HFFc6 (cell line): ENCODE results near the gene CLDN3. TPM values are rescaled to one million over a fixed set of nuclear protein-coding genes. Genes with fewer than 3 reads are reported as not detected.

Source experiments
- DNase-seq: peaks from one replicate; pipeline ENCODE4 v3.0.0-alpha.2; 2018
- H3K27ac Mint-ChIP-seq: 2 replicates; pipeline ENCODE4 v1.8.0; 2020; ENCODE audit warnings: mild to moderate bottlenecking, mixed read lengths
- H3K27me3 Mint-ChIP-seq: 2 replicates; pipeline ENCODE4 v1.8.0; 2021; ENCODE audit warnings: mild to moderate bottlenecking, moderate library complexity, mixed read lengths; ENCODE audit not compliant: insufficient read depth
- H3K36me3 Mint-ChIP-seq: 2 replicates; pipeline ENCODE4 v1.8.0; 2021; ENCODE audit warnings: low read depth, mixed read lengths
- H3K4me1 Mint-ChIP-seq: 2 replicates; pipeline ENCODE4 v1.8.0; 2020; ENCODE audit warnings: low read depth, mixed read lengths
- H3K4me3 Mint-ChIP-seq: 2 replicates; pipeline ENCODE4 v1.8.0; 2020; ENCODE audit warnings: mild to moderate bottlenecking, moderate library complexity, mixed read lengths
- H3K9me3 Mint-ChIP-seq: 2 replicates; pipeline ENCODE4 v1.8.0; 2020; ENCODE audit warnings: mild to moderate bottlenecking, mixed read lengths
- CTCF ChIP-seq: fragments of 200-600 bp; sonication (generic); IDR thresholded peaks from 2 replicates; pipeline ENCODE4 v1.5.0; 2021; ENCODE audit warnings: antibody characterized with exemption, mild to moderate bottlenecking
- total RNA-seq, 6 experiments: library from RNA; stranded (reverse); fragmentation: NEBNext Ultra II Directional; extraction: Animal tissue kit (Norgen Biotek cat#: 25700); gene quantifications; 2 replicates in 1 of 6; 3 replicates in 5 of 6; pipeline ENCODE4 v1.2.3, GENCODE V29; 2021

CLDN3 gene
- total RNA-seq, 6 experiments from 2014 or later: not detected

- Mint-ChIP-seq H3K36me3 (no peaks in the 10 kb centered on the region), H3K27ac (no peak overlapping the region), H3K27me3 (peaks cover 5% of the 10 kb centered on the region), H3K4me3 (no peak overlapping the region), H3K4me1 (no peaks in the 10 kb centered on the region), H3K9me3 (no peaks in the 10 kb centered on the region)
- DNase-seq: no peak
- no peak for TF ChIP-seq CTCF
These were observed 23.7 kb downstream of the CLDN3 start for GRCh38 chr7:73746378-73746777.

GRCh38 chr7:73742753-73743641, 27.1 kb downstream of the CLDN3 start:
- H3K9me3 Mint-ChIP-seq: no peaks in the 10 kb centered on the region
- no peaks in the 10 kb centered on the region for H3K36me3 Mint-ChIP-seq
- no peak overlapping the region for H3K27ac Mint-ChIP-seq
- no peak for TF ChIP-seq CTCF
- no peak for DNase-seq
- peaks cover 4% of the 10 kb centered on the region for H3K27me3 Mint-ChIP-seq
- peaks cover under 1% of the 10 kb centered on the region; the same call in 1 of the 2 replicates for H3K4me1 Mint-ChIP-seq
- H3K4me3 Mint-ChIP-seq: no peak overlapping the region

GRCh38 chr7:73742338-73742752, 27.7 kb downstream of the CLDN3 start:
- Mint-ChIP-seq H3K9me3 (no peaks in the 10 kb centered on the region), H3K27me3 (peaks cover 4% of the 10 kb centered on the region), H3K36me3 (no peaks in the 10 kb centered on the region), H3K27ac (no peak overlapping the region), H3K4me3 (no peak overlapping the region), H3K4me1 (peaks cover 5% of the 10 kb centered on the region; the same call in 1 of the 2 replicates)
- DNase-seq: no peak
- TF ChIP-seq CTCF: no peak

DNA sequence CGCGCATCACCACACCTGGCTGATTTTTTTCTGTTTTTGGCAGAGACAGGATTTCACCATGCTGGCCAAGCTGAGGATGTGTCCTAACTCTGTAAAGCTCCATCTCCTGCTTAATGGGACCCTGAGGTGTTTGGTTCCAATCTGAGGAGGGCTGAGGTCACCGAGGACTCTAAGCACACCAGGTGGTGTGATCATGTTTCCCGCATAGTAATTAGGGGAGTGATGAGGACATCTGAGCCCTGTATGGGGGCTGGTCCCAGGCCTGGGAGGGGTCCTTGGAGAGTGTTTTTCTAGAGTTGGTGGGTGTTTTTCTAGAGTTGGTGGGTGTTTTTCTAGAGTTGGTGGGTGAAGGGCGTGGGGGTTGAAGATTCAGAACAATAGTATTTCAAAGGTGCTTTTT, 28.5 kb downstream of the CLDN3 start:
- H3K27ac Mint-ChIP-seq: no peak overlapping the region
- H3K27me3 Mint-ChIP-seq: peaks cover 4% of the 10 kb centered on the region
- TF ChIP-seq CTCF: no peak
- H3K9me3 Mint-ChIP-seq: no peaks in the 10 kb centered on the region
- peaks cover 5% of the 10 kb centered on the region; the same call in 1 of the 2 replicates for H3K4me1 Mint-ChIP-seq
- no peak for DNase-seq
- no peak overlapping the region for H3K4me3 Mint-ChIP-seq
- H3K36me3 Mint-ChIP-seq: peaks cover under 1% of the 10 kb centered on the region; the same call in 1 of the 2 replicates

DNA sequence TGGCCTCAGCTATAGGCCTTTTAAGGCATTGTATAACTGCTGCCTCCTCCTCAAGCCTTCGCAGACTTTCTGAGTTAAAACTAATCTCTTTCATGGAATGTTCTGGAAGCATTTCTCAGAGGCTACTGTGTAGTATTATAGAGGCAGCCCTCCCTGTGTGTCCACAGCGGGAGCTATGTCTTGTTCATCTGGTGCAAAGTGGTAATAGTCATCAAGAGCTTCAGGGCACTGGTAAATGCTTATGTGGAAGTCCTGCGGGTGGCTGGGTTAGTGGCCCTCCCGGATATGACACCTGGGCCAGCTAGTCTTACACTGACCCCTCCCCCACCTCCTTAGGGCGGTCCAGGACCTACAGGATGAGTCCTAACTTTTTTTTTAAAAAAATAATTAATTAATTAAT, 29.3 kb downstream of the CLDN3 start:
- Mint-ChIP-seq H3K4me3 (no peak overlapping the region), H3K27me3 (peaks cover 3% of the 10 kb centered on the region), H3K36me3 (peaks cover 4% of the 10 kb centered on the region; the same call in 1 of the 2 replicates), H3K27ac (no peak overlapping the region), H3K9me3 (no peaks in the 10 kb centered on the region), H3K4me1 (peaks cover 5% of the 10 kb centered on the region; the same call in 1 of the 2 replicates)
- no peak for TF ChIP-seq CTCF
- DNase-seq: no peak
